ENCODE measurements around the gene EMC6.
A peak's percentile ranks its signal among the peaks of the same experiment; 100 is the strongest.

The EMC6 gene

DNA sequence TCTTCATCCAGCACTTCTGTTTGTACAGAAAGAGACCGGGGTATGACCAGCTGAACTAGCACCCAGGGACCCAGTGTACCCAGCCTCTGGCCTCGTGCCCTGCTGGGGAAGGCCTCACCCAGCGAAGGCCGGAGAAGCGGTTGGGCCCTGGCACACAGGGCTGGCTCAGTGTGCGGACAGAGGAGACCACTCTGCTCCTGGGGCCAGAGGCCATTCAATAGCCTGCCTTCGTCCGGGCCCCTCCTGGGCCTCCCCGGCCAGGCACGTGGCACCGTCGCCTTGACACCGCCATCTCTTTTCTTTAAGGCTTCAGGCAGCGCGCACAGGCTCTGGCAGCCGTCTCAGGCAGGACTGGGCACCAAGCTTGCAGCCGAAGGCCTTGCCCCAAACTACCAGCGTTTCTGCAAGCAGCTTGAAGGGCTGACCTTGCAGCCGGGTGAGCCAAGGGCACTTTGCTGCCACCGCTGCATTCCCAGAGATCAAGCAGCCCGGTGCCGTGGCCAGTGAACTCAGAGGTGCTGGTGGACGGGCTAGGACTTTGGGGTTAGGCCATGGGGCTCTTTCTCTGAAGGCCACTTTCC is 8.2 kb upstream of the EMC6 start:
- no peak for DNase-seq (ENCODE audit: low read depth)
- H3K4me3 ChIP-seq (ENCODE audit: low read depth, low read length) = no peak overlapping the region
- TF ChIP-seq CTCF (IDR thresholded peaks at IDR 0.05; ENCODE audit: insufficient read depth, low read depth, low read length, missing control alignments) = no peak

DNA sequence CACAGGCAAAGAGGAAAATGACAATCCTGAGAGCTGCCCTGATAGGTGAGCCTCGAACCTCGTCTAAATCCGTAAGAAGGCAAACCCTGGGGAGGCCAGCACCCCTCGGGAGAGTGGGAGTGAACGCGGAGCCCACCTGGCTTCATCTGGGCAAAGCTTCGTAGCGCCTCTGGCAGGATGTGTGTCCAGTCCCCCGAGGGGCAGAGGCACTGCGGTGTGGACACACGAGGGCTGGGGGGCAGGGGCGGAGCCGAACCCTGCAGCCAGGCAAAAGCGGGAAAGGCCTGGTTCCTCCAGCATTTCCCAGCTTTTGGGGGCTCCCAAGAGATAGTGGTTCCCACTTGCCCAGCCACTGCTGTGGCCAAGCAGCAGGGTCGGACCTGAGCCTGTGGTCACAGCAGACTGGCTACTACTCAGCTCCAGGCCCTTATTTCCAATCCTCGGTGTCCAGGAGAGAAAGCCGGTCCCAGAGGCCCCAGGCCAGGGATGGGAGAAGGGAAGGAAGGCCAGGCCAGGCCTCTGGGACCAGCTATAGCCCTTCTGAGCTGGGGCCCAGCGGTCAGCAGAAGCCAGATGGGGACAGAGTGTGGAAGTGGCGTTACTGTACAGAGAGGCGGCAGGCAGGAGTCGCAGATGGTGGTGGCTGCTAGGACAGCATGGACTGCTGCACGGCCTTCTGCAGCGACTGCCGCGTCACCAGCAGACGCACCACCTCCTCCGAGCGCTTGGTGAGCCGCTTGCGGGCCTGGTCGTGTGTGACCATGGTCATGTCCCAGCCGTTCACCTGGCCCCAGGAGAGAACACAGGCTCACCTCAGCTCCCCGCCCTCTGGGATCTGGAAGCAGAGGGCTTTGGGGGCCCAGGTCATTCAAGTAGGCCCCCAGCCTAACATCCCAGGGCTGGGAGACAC is 5.3 kb upstream of the EMC6 start:
- no peak for TF ChIP-seq CTCF (IDR thresholded peaks at IDR 0.05; ENCODE audit: insufficient read depth, low read depth, low read length, missing control alignments)
- no peak overlapping the region for H3K4me3 ChIP-seq (ENCODE audit: low read depth, low read length)
- DNase-seq (ENCODE audit: low read depth) = no peak

- no peak overlapping the region for H3K4me3 ChIP-seq (ENCODE audit: low read depth, low read length)
- no peak for DNase-seq (ENCODE audit: low read depth)
- no peak for TF ChIP-seq CTCF (IDR thresholded peaks at IDR 0.05; ENCODE audit: insufficient read depth, low read depth, low read length, missing control alignments)
Measured at GRCh38 chr17:3665834-3666233, 2.8 kb upstream of the EMC6 start.

- no peak for DNase-seq (ENCODE audit: low read depth)
- no peak for TF ChIP-seq CTCF (IDR thresholded peaks at IDR 0.05; ENCODE audit: insufficient read depth, low read depth, low read length, missing control alignments)
- H3K4me3 ChIP-seq (ENCODE audit: low read depth, low read length) = no peak overlapping the region
Measured at GRCh38 chr17:3666516-3666915, 2.1 kb upstream of the EMC6 start.

GRCh38 chr17:3667366-3668278 is 990 bp upstream of the EMC6 start:
- TF ChIP-seq CTCF (IDR thresholded peaks at IDR 0.05; ENCODE audit: insufficient read depth, low read depth, low read length, missing control alignments) = no peak

DNA sequence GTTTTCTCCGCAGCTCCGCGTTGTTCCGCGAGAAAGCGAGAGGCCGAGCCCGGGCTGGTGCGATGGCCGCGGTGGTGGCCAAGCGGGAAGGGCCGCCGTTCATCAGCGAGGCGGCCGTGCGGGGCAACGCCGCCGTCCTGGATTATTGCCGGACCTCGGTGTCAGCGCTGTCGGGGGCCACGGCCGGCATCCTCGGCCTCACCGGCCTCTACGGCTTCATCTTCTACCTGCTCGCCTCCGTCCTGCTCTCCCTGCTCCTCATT is 404 bp downstream of the EMC6 start:
- H3K4me3 ChIP-seq (ENCODE audit: low read depth, low read length) = peak overlapping the region; percentile 99
- TF ChIP-seq CTCF (IDR thresholded peaks at IDR 0.05; ENCODE audit: insufficient read depth, low read depth, low read length, missing control alignments) = no peak
- no peak for DNase-seq (ENCODE audit: low read depth)

More at GRCh38 chr17:3667366-3668278, 990 bp upstream of the EMC6 start:
- H3K4me3 ChIP-seq (ENCODE audit: low read depth, low read length) = peak overlapping the region; percentile 91
- DNase-seq (ENCODE audit: low read depth) = peak; percentile 21

All from GM12865 (cell line).